Tibial nerve (tissue), 4 donors: ENCODE results near the gene STAT6. TPM values are rescaled to one million over a fixed set of nuclear protein-coding genes. Genes with fewer than 3 reads are reported as not detected.
"Not testable (repeated sequence)": the region's sequence is repeated elsewhere in the genome, so short reads cannot be mapped to it uniquely, and the experiment has no call there.

Source experiments
- DNase-seq, 2 donors: peaks; one replicate each; pipeline ENCODE4 v3.0.0-alpha.2; 2019; ENCODE audit warnings: low spot score in 2 of 2
- H3K27ac ChIP-seq, 4 donors: fragments of 200-600 bp; sonication (generic) in 3 of 4; one replicate each; pipeline ENCODE4 v1.5.1; 2017 to 2019; ENCODE audit warnings: mild to moderate bottlenecking in 1 of 4
- H3K27me3 ChIP-seq, 2 donors: fragments of 200-600 bp; sonication (generic) in 1 of 2; one replicate each; pipeline versions ENCODE4 v1.5.1 to v1.6.0; 2017 to 2019
- H3K36me3 ChIP-seq, 3 donors: fragments of 200-600 bp; sonication (generic); one replicate each; pipeline ENCODE4 v1.5.1; 2018 to 2019
- H3K4me1 ChIP-seq, 4 donors: fragments of 200-600 bp; sonication (generic) in 3 of 4; one replicate each; pipeline ENCODE4 v1.5.1; 2017 to 2019
- H3K4me3 ChIP-seq, 4 donors: fragments of 200-600 bp; sonication (generic) in 3 of 4; one replicate each; pipeline ENCODE4 v1.5.1; 2017 to 2019; ENCODE audit warnings: mild to moderate bottlenecking in 1 of 4, moderate library complexity in 1 of 4
- H3K9me3 ChIP-seq, 4 donors: fragments of 200-600 bp; sonication (generic) in 3 of 4; one replicate each; pipeline ENCODE4 v1.5.1; 2017 to 2019
- CTCF ChIP-seq, 5 experiments: fragments of 200-600 bp in 3 of 5; fragments of 450-650 bp in 2 of 5; sonication (generic) in 3 of 5; IDR thresholded peaks; one replicate each; pipeline ENCODE4 v1.5.1; 2016 to 2019; ENCODE audit warnings: antibody characterized with exemption in 5 of 5, mild to moderate bottlenecking in 3 of 5, moderate library complexity in 2 of 5
- EP300 ChIP-seq, 2 donors: sonication (generic); formaldehyde crosslinking; IDR thresholded peaks; one replicate each; pipeline ENCODE4 v1.6.1; 2017; ENCODE audit warnings: antibody characterized with exemption in 2 of 2, mild to moderate bottlenecking in 1 of 2
- POLR2A ChIP-seq, 2 donors: fragments of 450-650 bp; IDR thresholded peaks; one replicate each; pipeline ENCODE4 v1.6.1; 2017; ENCODE audit warnings: antibody characterized with exemption in 2 of 2, mild to moderate bottlenecking in 2 of 2, moderate library complexity in 2 of 2
- WGBS, 2 donors: methylation state at CpG; one replicate each; pipeline ENCODE4 v1.1.5; 2018; 5-methylcytosine and 5-hydroxymethylcytosine counted together
- total RNA-seq, 4 donors: library from RNA; depleted of rRNA; stranded (reverse); fragments of >200 nt; gene quantifications; one replicate each; pipeline ENCODE4 v1.1.0, GENCODE V29; 2016

The STAT6 gene
- total RNA-seq, 4 donors from 2014 or later = 140 to 247 (median 183) TPM

GRCh38 chr12:57066245-57066644 is 44.9 kb downstream of the STAT6 start:
- no peak for DNase-seq
- no peak overlapping the region for H3K27ac ChIP-seq
- no peak overlapping the region for H3K4me3 ChIP-seq
- TF ChIP-seq EP300 (IDR thresholded peaks at IDR 0.05) = no peak
- TF ChIP-seq CTCF (IDR thresholded peaks at IDR 0.05) = no peak
- no peak for TF ChIP-seq POLR2A (IDR thresholded peaks at IDR 0.05)
- 83 to 88% methylated on average over 2 of the region's 2 CpGs for WGBS, 2 donors
- H3K4me1 ChIP-seq = peaks cover 0 to 18% (median 6%) of the 10 kb centered on the region in 4 donors
- H3K27me3 ChIP-seq = no peaks in the 10 kb centered on the region
- peaks cover 0 to 28% (median 0%) of the 10 kb centered on the region in 3 donors for H3K36me3 ChIP-seq
- H3K9me3 ChIP-seq = no peaks in the 10 kb centered on the region

- H3K27ac ChIP-seq = peak overlapping the region in 2 of 4 donors; percentile 35 to 36
- TF ChIP-seq POLR2A (IDR thresholded peaks at IDR 0.05) (no peak), EP300 (IDR thresholded peaks at IDR 0.05) (no peak), CTCF (IDR thresholded peaks at IDR 0.05) (no peak)
- H3K27me3 ChIP-seq = no peaks in the 10 kb centered on the region
- no peak for DNase-seq
- no peaks in the 10 kb centered on the region for H3K9me3 ChIP-seq
- H3K36me3 ChIP-seq = peaks cover 0 to 42% (median 0%) of the 10 kb centered on the region in 3 donors
- H3K4me1 ChIP-seq = peaks cover 0 to under 1% (median 0%) of the 10 kb centered on the region in 4 donors
- no peak overlapping the region for H3K4me3 ChIP-seq
- 58 to 59% methylated on average over 5 of the region's 5 CpGs for WGBS, 2 donors
Measured at GRCh38 chr12:57063991-57064685, 47.0 kb downstream of the STAT6 start.

GRCh38 chr12:57058454-57058853 is 52.7 kb downstream of the STAT6 start:
- H3K27ac ChIP-seq = no peak overlapping the region
- 84% methylated on average over 1 of the region's 1 CpG for WGBS, 2 donors
- TF ChIP-seq EP300 (IDR thresholded peaks at IDR 0.05) (no peak), POLR2A (IDR thresholded peaks at IDR 0.05) (no peak), CTCF (IDR thresholded peaks at IDR 0.05) (no peak)

GRCh38 chr12:57057067-57057751 is 54.0 kb downstream of the STAT6 start:
- Histone ChIP-seq H3K4me1 (peaks cover 0 to 11% (median 0%) of the 10 kb centered on the region in 4 donors), H3K4me3 (peak overlapping the region in 1 of 4 donors; percentile 3), H3K9me3 (no peaks in the 10 kb centered on the region), H3K27ac (peak overlapping the region in 3 of 4 donors; percentile 19 to 45 (median 41)), H3K36me3 (peaks cover 0 to 32% (median 0%) of the 10 kb centered on the region in 3 donors), H3K27me3 (no peaks in the 10 kb centered on the region)
- TF ChIP-seq CTCF (IDR thresholded peaks at IDR 0.05) (no peak), EP300 (IDR thresholded peaks at IDR 0.05) (no peak), POLR2A (IDR thresholded peaks at IDR 0.05) (no peak)
- WGBS, 2 donors = 76 to 80% methylated on average over 6 of the region's 6 CpGs
- no peak for DNase-seq

More at GRCh38 chr12:57058454-57058853, 52.7 kb downstream of the STAT6 start:
- Histone ChIP-seq H3K4me3 (no peak overlapping the region), H3K36me3 (peaks cover 0 to 32% (median 0%) of the 10 kb centered on the region in 3 donors), H3K4me1 (peaks cover 0 to 11% (median 0%) of the 10 kb centered on the region in 4 donors), H3K27me3 (no peaks in the 10 kb centered on the region), H3K9me3 (no peaks in the 10 kb centered on the region)
- DNase-seq = no peak

GRCh38 chr12:57055824-57056223 is 55.3 kb downstream of the STAT6 start:
- no peak for TF ChIP-seq EP300 (IDR thresholded peaks at IDR 0.05)
- TF ChIP-seq CTCF (IDR thresholded peaks at IDR 0.05) = no peak
- TF ChIP-seq POLR2A (IDR thresholded peaks at IDR 0.05) = no peak
- DNase-seq = no peak
- H3K4me3 ChIP-seq = no peak overlapping the region
- no peaks in the 10 kb centered on the region for H3K9me3 ChIP-seq
- WGBS, 2 donors = 46 to 64% methylated on average over 3 of the region's 3 CpGs
- peak overlapping the region in 2 of 4 donors; percentile 23 to 45 for H3K27ac ChIP-seq
- peaks cover 0 to 26% (median 0%) of the 10 kb centered on the region in 3 donors for H3K36me3 ChIP-seq
- peaks cover 0 to 11% (median 0%) of the 10 kb centered on the region in 4 donors for H3K4me1 ChIP-seq
- no peaks in the 10 kb centered on the region for H3K27me3 ChIP-seq

GRCh38 chr12:57053901-57054300 is 57.3 kb downstream of the STAT6 start:
- not testable (repeated sequence) for H3K36me3 ChIP-seq, H3K27ac ChIP-seq, H3K27me3 ChIP-seq, H3K9me3 ChIP-seq, DNase-seq, H3K4me3 ChIP-seq
- WGBS, 2 donors = 95 to 97% methylated on average over 4 of the region's 4 CpGs
- H3K4me1 ChIP-seq = peaks cover 0 to 11% (median 0%) of the 10 kb centered on the region in 4 donors

- not testable (repeated sequence) for DNase-seq, H3K27ac ChIP-seq, H3K9me3 ChIP-seq, H3K36me3 ChIP-seq, H3K27me3 ChIP-seq, H3K4me3 ChIP-seq
- 89 to 96% methylated on average over 4 of the region's 4 CpGs for WGBS, 2 donors
- peaks cover 0 to 11% (median 0%) of the 10 kb centered on the region in 4 donors for H3K4me1 ChIP-seq
Measured at GRCh38 chr12:57053146-57053545, 58.0 kb downstream of the STAT6 start.
